IPS-18a (cell line): ENCODE results near the gene CACNG1.

Experiments
- H3K27ac ChIP-seq: one replicate; pipeline ENCODE4 v1.5.1; 2013; ENCODE audit warnings: low read length
- H3K27me3 ChIP-seq: one replicate; pipeline ENCODE4 v1.6.1; 2013; ENCODE audit warnings: mild to moderate bottlenecking, low read length; ENCODE audit not compliant: control insufficient read depth, insufficient read depth
- H3K36me3 ChIP-seq: one replicate; pipeline ENCODE4 v1.6.1; 2013; ENCODE audit warnings: low read depth, low read length; ENCODE audit not compliant: control insufficient read depth
- H3K4me1 ChIP-seq: one replicate; pipeline ENCODE4 v1.6.1; 2013; ENCODE audit warnings: low read depth, low read length; ENCODE audit not compliant: control insufficient read depth
- H3K4me3 ChIP-seq: one replicate; pipeline ENCODE4 v1.5.1; 2013; ENCODE audit warnings: low read length
- H3K9ac ChIP-seq: one replicate; pipeline ENCODE4 v1.6.1; 2013; ENCODE audit warnings: mild to moderate bottlenecking, low read length, moderate library complexity
- H3K9me3 ChIP-seq: one replicate; pipeline ENCODE4 v1.6.1; 2013; ENCODE audit warnings: low read depth, low read length; ENCODE audit not compliant: control insufficient read depth

Gene CACNG1

GRCh38 chr17:67054011-67054591 lies 9.7 kb downstream of the CACNG1 start:
- H3K9me3 ChIP-seq: no peaks in the 10 kb centered on the region

GRCh38 chr17:67054608-67055007 lies 10.3 kb downstream of the CACNG1 start:
- Histone ChIP-seq H3K36me3 (no peaks in the 10 kb centered on the region), H3K9me3 (no peaks in the 10 kb centered on the region), H3K4me1 (no peaks in the 10 kb centered on the region), H3K9ac (no peak overlapping the region), H3K4me3 (no peak overlapping the region), H3K27ac (no peak overlapping the region), H3K27me3 (no peaks in the 10 kb centered on the region)

More at GRCh38 chr17:67054011-67054591, 9.7 kb downstream of the CACNG1 start:
- Histone ChIP-seq H3K27me3 (no peaks in the 10 kb centered on the region), H3K4me3 (no peak overlapping the region), H3K27ac (no peak overlapping the region), H3K4me1 (no peaks in the 10 kb centered on the region), H3K9ac (no peak overlapping the region), H3K36me3 (no peaks in the 10 kb centered on the region)

- no peaks in the 10 kb centered on the region for H3K27me3 ChIP-seq
- no peaks in the 10 kb centered on the region for H3K36me3 ChIP-seq
- H3K9me3 ChIP-seq: no peaks in the 10 kb centered on the region
- no peak overlapping the region for H3K9ac ChIP-seq
- no peak overlapping the region for H3K27ac ChIP-seq
- H3K4me3 ChIP-seq: no peak overlapping the region
- no peaks in the 10 kb centered on the region for H3K4me1 ChIP-seq
These were observed 10.7 kb downstream of the CACNG1 start for GRCh38 chr17:67055041-67055443.

- no peak overlapping the region for H3K4me3 ChIP-seq
- H3K27ac ChIP-seq: no peak overlapping the region
- no peaks in the 10 kb centered on the region for H3K4me1 ChIP-seq
- H3K36me3 ChIP-seq: no peaks in the 10 kb centered on the region
- H3K9ac ChIP-seq: no peak overlapping the region
- H3K27me3 ChIP-seq: no peaks in the 10 kb centered on the region
- no peaks in the 10 kb centered on the region for H3K9me3 ChIP-seq
These were observed 11.7 kb downstream of the CACNG1 start for GRCh38 chr17:67055811-67056745.

- no peak overlapping the region for H3K27ac ChIP-seq
- H3K4me3 ChIP-seq: no peak overlapping the region
- H3K9me3 ChIP-seq: no peaks in the 10 kb centered on the region
- no peaks in the 10 kb centered on the region for H3K4me1 ChIP-seq
- H3K36me3 ChIP-seq: no peaks in the 10 kb centered on the region
- no peak overlapping the region for H3K9ac ChIP-seq
- H3K27me3 ChIP-seq: no peaks in the 10 kb centered on the region
These were observed 12.6 kb downstream of the CACNG1 start for GRCh38 chr17:67056746-67057490.

- no peaks in the 10 kb centered on the region for H3K9me3 ChIP-seq
- no peak overlapping the region for H3K27ac ChIP-seq
- no peak overlapping the region for H3K9ac ChIP-seq
- H3K4me3 ChIP-seq: no peak overlapping the region
- H3K27me3 ChIP-seq: no peaks in the 10 kb centered on the region
- H3K36me3 ChIP-seq: no peaks in the 10 kb centered on the region
- H3K4me1 ChIP-seq: no peaks in the 10 kb centered on the region
These were observed 13.7 kb downstream of the CACNG1 start for GRCh38 chr17:67058036-67058435.

- Histone ChIP-seq H3K4me3 (no peak overlapping the region), H3K9ac (no peak overlapping the region)
These were observed 15.0 kb downstream of the CACNG1 start for GRCh38 chr17:67059372-67059771.

GRCh38 chr17:67063141-67063540 lies 18.8 kb downstream of the CACNG1 start:
- H3K4me3 ChIP-seq: no peak overlapping the region
- H3K4me1 ChIP-seq: no peaks in the 10 kb centered on the region
- H3K9me3 ChIP-seq: no peaks in the 10 kb centered on the region
- no peak overlapping the region for H3K9ac ChIP-seq
- no peak overlapping the region for H3K27ac ChIP-seq
- no peaks in the 10 kb centered on the region for H3K27me3 ChIP-seq
- H3K36me3 ChIP-seq: no peaks in the 10 kb centered on the region

More at GRCh38 chr17:67059372-67059771, 15.0 kb downstream of the CACNG1 start:
- Histone ChIP-seq H3K27ac (no peak overlapping the region), H3K36me3 (no peaks in the 10 kb centered on the region), H3K9me3 (no peaks in the 10 kb centered on the region), H3K4me1 (no peaks in the 10 kb centered on the region), H3K27me3 (no peaks in the 10 kb centered on the region)

GRCh38 chr17:67066717-67067116 lies 22.4 kb downstream of the CACNG1 start:
- Histone ChIP-seq H3K4me1 (no peaks in the 10 kb centered on the region), H3K9ac (no peak overlapping the region), H3K4me3 (no peak overlapping the region)

GRCh38 chr17:67067571-67068482 lies 23.5 kb downstream of the CACNG1 start:
- Histone ChIP-seq H3K4me1 (no peaks in the 10 kb centered on the region), H3K36me3 (no peaks in the 10 kb centered on the region), H3K27ac (no peak overlapping the region), H3K9me3 (no peaks in the 10 kb centered on the region), H3K4me3 (no peak overlapping the region), H3K9ac (no peak overlapping the region), H3K27me3 (no peaks in the 10 kb centered on the region)

More at GRCh38 chr17:67066717-67067116, 22.4 kb downstream of the CACNG1 start:
- Histone ChIP-seq H3K9me3 (no peaks in the 10 kb centered on the region), H3K36me3 (no peaks in the 10 kb centered on the region), H3K27ac (no peak overlapping the region), H3K27me3 (no peaks in the 10 kb centered on the region)

GRCh38 chr17:67068999-67069398 lies 24.6 kb downstream of the CACNG1 start:
- no peak overlapping the region for H3K27ac ChIP-seq
- H3K36me3 ChIP-seq: no peaks in the 10 kb centered on the region
- H3K4me1 ChIP-seq: no peaks in the 10 kb centered on the region
- H3K4me3 ChIP-seq: no peak overlapping the region
- H3K27me3 ChIP-seq: no peaks in the 10 kb centered on the region
- no peaks in the 10 kb centered on the region for H3K9me3 ChIP-seq
- no peak overlapping the region for H3K9ac ChIP-seq
